Loucy (cell line): ENCODE results near the gene ST8SIA5.

Experiments
- H2AFZ ChIP-seq: fragments of 200-600 bp; sonication (generic); 2 replicates; pipeline ENCODE4 v1.6.0; 2016; ENCODE audit warnings: antibody characterized with exemption, mild to moderate bottlenecking, low read length, moderate library complexity
- H3F3A ChIP-seq: fragments of 200-600 bp; 2 replicates; pipeline ENCODE4 v1.6.0; 2016; ENCODE audit warnings: antibody characterized with exemption, low read depth, mild to moderate bottlenecking
- H3K27me3 ChIP-seq: fragments of 200-600 bp; sonication (generic); 2 replicates; pipeline ENCODE4 v1.6.1; 2014; ENCODE audit warnings: low read length, mild to moderate bottlenecking; ENCODE audit not compliant: insufficient read depth, poor library complexity, severe bottlenecking
- H3K36me3 ChIP-seq: fragments of 200-600 bp; sonication (generic); 2 replicates; pipeline ENCODE4 v1.6.1; 2016; ENCODE audit warnings: low read length; ENCODE audit not compliant: insufficient read depth
- H3K4me1 ChIP-seq: fragments of 200-600 bp; sonication (generic); 2 replicates; pipeline ENCODE4 v1.5.1; 2014; ENCODE audit warnings: low read length, mild to moderate bottlenecking; ENCODE audit not compliant: insufficient read depth, poor library complexity, severe bottlenecking
- H3K4me2 ChIP-seq: fragments of 200-600 bp; sonication (generic); 2 replicates; pipeline ENCODE4 v1.6.0; 2014; ENCODE audit warnings: antibody characterized with exemption, low read length, low read depth, mild to moderate bottlenecking; ENCODE audit not compliant: poor library complexity, severe bottlenecking
- H3K4me3 ChIP-seq: fragments of 200-600 bp; sonication (generic); 2 replicates; pipeline ENCODE4 v1.5.1; 2014; ENCODE audit warnings: low read length, mild to moderate bottlenecking, mixed read lengths; ENCODE audit not compliant: poor library complexity, severe bottlenecking
- H3K79me2 ChIP-seq: fragments of 200-600 bp; sonication (generic); 2 replicates; pipeline ENCODE4 v1.6.1; 2014; ENCODE audit warnings: low read length; ENCODE audit not compliant: insufficient read depth
- H3K9ac ChIP-seq: fragments of 200-600 bp; sonication (generic); 2 replicates; pipeline ENCODE4 v1.6.0; 2014; ENCODE audit warnings: mild to moderate bottlenecking, low read depth, low read length, moderate library complexity; ENCODE audit not compliant: poor library complexity, severe bottlenecking
- H3K9me2 ChIP-seq: fragments of 200-600 bp; sonication (generic); replicated peaks from 2 replicates; pipeline ENCODE4 v1.6.1; 2016; ENCODE audit warnings: low read depth, low read length, mixed read lengths
- H3K9me3 ChIP-seq: fragments of 200-600 bp; sonication (generic); 2 replicates; pipeline ENCODE4 v1.6.1; 2014; ENCODE audit warnings: mild to moderate bottlenecking, antibody characterized with exemption, low read length, low read depth; ENCODE audit not compliant: insufficient read depth
- H4K20me1 ChIP-seq: fragments of 200-600 bp; sonication (generic); 2 replicates; pipeline ENCODE4 v1.6.0; 2014; ENCODE audit warnings: antibody characterized with exemption, low read length, mild to moderate bottlenecking; ENCODE audit not compliant: insufficient read depth, poor library complexity, severe bottlenecking
- EZH2phosphoT487 ChIP-seq: fragments of 200-600 bp; IDR thresholded peaks from 2 replicates; pipeline ENCODE4 v1.6.1; 2018; ENCODE audit warnings: antibody characterized with exemption, mild to moderate bottlenecking, moderate library complexity, borderline replicate concordance
- TF ChIP-seq, protein P1 (sequence below): fragments of 200-600 bp; sonication (generic); conservative IDR thresholded peaks from 2 replicates; pipeline ENCODE4 v1.5.1; 2014; ENCODE audit warnings: mild to moderate bottlenecking, antibody characterized with exemption, low read length

Gene ST8SIA5

DNA sequence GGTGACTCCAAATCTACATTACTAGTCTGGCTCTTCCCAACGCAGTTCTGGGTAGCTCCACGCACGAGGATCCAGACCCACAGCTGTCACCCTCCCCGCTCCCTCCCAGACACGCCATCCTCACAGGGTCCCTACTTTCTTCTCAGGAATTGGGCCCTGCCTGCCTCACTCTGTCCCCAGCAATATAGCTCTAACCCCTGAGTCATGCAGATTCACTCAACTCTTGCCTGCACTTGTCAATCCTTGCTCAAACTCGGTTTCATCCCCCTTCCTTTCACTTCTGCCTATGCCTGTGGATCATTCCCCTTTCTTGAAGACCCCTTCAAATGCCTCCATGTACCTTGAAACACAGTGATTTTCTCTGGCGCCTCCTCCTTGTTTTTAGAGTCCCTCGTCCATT lies 5.0 kb downstream of the ST8SIA5 start:
- Histone ChIP-seq H3K9me2 (no peaks in the 10 kb centered on the region), H3K4me1 (no peaks in the 10 kb centered on the region), H3K36me3 (no peaks in the 10 kb centered on the region), H4K20me1 (no peaks in the 10 kb centered on the region), H3F3A (no peaks in the 10 kb centered on the region), H3K4me2 (no peak overlapping the region), H3K4me3 (no peak overlapping the region), H3K9me3 (no peaks in the 10 kb centered on the region), H2AFZ (no peak overlapping the region), H3K9ac (no peak overlapping the region), H3K79me2 (no peaks in the 10 kb centered on the region), H3K27me3 (no peaks in the 10 kb centered on the region)
- TF ChIP-seq EZH2phosphoT487, result no peak
- TF ChIP-seq, protein P1, sequence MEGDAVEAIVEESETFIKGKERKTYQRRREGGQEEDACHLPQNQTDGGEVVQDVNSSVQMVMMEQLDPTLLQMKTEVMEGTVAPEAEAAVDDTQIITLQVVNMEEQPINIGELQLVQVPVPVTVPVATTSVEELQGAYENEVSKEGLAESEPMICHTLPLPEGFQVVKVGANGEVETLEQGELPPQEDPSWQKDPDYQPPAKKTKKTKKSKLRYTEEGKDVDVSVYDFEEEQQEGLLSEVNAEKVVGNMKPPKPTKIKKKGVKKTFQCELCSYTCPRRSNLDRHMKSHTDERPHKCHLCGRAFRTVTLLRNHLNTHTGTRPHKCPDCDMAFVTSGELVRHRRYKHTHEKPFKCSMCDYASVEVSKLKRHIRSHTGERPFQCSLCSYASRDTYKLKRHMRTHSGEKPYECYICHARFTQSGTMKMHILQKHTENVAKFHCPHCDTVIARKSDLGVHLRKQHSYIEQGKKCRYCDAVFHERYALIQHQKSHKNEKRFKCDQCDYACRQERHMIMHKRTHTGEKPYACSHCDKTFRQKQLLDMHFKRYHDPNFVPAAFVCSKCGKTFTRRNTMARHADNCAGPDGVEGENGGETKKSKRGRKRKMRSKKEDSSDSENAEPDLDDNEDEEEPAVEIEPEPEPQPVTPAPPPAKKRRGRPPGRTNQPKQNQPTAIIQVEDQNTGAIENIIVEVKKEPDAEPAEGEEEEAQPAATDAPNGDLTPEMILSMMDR, result no peak

DNA sequence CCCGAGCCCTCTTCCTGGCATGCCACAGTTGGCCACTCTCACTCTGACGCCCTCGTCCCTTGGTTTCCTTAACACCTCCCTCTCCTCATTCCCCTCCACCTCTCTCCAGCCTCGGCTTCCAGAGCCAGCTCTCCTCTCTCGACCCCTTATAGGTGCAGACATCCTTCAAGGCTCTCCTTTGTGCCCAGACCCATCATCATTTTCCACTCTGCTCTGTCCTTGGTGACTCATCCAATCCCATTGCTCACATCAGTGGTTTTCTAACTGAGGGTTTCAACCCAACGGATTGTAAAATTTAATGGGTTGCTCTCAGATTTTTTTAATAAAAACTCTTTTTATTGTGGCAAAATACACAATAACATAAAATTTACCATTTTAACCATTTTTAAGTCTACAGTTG lies 6.2 kb downstream of the ST8SIA5 start:
- H3K4me1 ChIP-seq, result no peaks in the 10 kb centered on the region
- no peak overlapping the region for H3K4me2 ChIP-seq
- TF ChIP-seq EZH2phosphoT487, result no peak
- TF ChIP-seq, protein P1, result no peak
- H3K36me3 ChIP-seq, result no peaks in the 10 kb centered on the region
- H3K9me3 ChIP-seq, result no peaks in the 10 kb centered on the region
- H3F3A ChIP-seq, result no peaks in the 10 kb centered on the region
- H4K20me1 ChIP-seq, result no peaks in the 10 kb centered on the region
- H3K9ac ChIP-seq, result no peak overlapping the region
- no peak overlapping the region for H3K4me3 ChIP-seq
- no peak overlapping the region for H2AFZ ChIP-seq
- H3K79me2 ChIP-seq, result no peaks in the 10 kb centered on the region
- no peaks in the 10 kb centered on the region for H3K9me2 ChIP-seq
- no peaks in the 10 kb centered on the region for H3K27me3 ChIP-seq

DNA sequence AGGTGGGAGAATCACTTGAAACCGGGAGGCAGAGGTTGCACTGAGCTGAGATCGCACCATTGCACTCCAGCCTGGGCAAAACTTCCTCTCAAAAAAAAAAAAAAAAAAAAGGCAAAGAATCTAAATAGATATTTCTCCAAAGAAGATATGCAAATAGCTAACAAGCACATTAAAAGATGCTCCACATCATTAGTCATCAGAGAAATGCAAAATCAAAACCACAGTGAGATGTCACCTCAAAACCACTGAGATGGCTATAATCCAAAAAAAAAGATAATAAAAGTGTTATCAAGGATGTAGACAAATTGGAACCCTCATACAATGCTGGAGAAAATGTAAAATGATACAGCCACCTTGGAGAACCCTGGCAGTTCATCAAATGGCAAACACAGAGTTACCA lies 8.4 kb downstream of the ST8SIA5 start:
- no peak overlapping the region for H3K4me2 ChIP-seq
- no peak for TF ChIP-seq EZH2phosphoT487
- TF ChIP-seq, protein P1, result no peak
- no peaks in the 10 kb centered on the region for H4K20me1 ChIP-seq
- no peaks in the 10 kb centered on the region for H3K27me3 ChIP-seq
- H3K9me2 ChIP-seq, result no peaks in the 10 kb centered on the region
- H3K9me3 ChIP-seq, result no peaks in the 10 kb centered on the region
- H3K9ac ChIP-seq, result no peak overlapping the region
- H3K4me1 ChIP-seq, result no peaks in the 10 kb centered on the region
- H3K36me3 ChIP-seq, result no peaks in the 10 kb centered on the region
- no peaks in the 10 kb centered on the region for H3K79me2 ChIP-seq
- H2AFZ ChIP-seq, result no peak overlapping the region
- no peak overlapping the region for H3K4me3 ChIP-seq
- no peaks in the 10 kb centered on the region for H3F3A ChIP-seq
